GM18526 (cell line): Measurements from ENCODE around the gene VARS1.
A peak's percentile ranks its signal among the peaks of the same experiment; 100 is the strongest.

Experiments
- POLR2A ChIP-seq: IDR thresholded peaks from 3 replicates; pipeline ENCODE4 v1.6.1; 2011; ENCODE audit not compliant: insufficient read length; ENCODE audit errors: extremely low read depth

The VARS1 gene

GRCh38 chr6:31795616-31796298 is at the start of gene VARS1:
TSS of gene VARS1 (minus strand) at chr6:31795752. CDS start at chr6:31795217, 535 bp downstream.
- TF ChIP-seq POLR2A = peak; percentile 51

GRCh38 chr6:31844507-31844906 is 49.0 kb upstream of the VARS1 start:
- TF ChIP-seq POLR2A = no peak

GRCh38 chr6:31842053-31842452 is 46.5 kb upstream of the VARS1 start:
- no peak for TF ChIP-seq POLR2A

GRCh38 chr6:31838968-31839367 is 43.4 kb upstream of the VARS1 start:
- no peak for TF ChIP-seq POLR2A

- TF ChIP-seq POLR2A = no peak
Measured at GRCh38 chr6:31837369-31838113, 42.0 kb upstream of the VARS1 start.

GRCh38 chr6:31836474-31837368 is 41.2 kb upstream of the VARS1 start:
- no peak for TF ChIP-seq POLR2A

GRCh38 chr6:31836047-31836473 is 40.5 kb upstream of the VARS1 start:
- peak; percentile 5 for TF ChIP-seq POLR2A

- peak; percentile 99 for TF ChIP-seq POLR2A
Measured at GRCh38 chr6:31834367-31835250, 39.1 kb upstream of the VARS1 start.

- no peak for TF ChIP-seq POLR2A
Measured at GRCh38 chr6:31831350-31832215, 36.0 kb upstream of the VARS1 start.

GRCh38 chr6:31830886-31831335 is 35.4 kb upstream of the VARS1 start:
- no peak for TF ChIP-seq POLR2A

- no peak for TF ChIP-seq POLR2A
Measured at GRCh38 chr6:31829633-31830283, 34.2 kb upstream of the VARS1 start.

GRCh38 chr6:31827286-31828079 is 31.9 kb upstream of the VARS1 start, which contains the start of gene HSPA1B:
TSS of gene HSPA1B (plus strand) at chr6:31827738. CDS start at chr6:31827951, 213 bp downstream.
- peak; percentile 99 for TF ChIP-seq POLR2A
